Ovary (tissue), 3 donors: ENCODE data around the gene SUMF1.

Source experiments
- EP300 ChIP-seq: sonication (generic); formaldehyde crosslinking; IDR thresholded peaks from one replicate; pipeline ENCODE4 v1.6.1; 2017; ENCODE audit warnings: antibody characterized with exemption
- TF ChIP-seq, protein P1 (sequence below), 3 donors: fragments of 450-650 bp in 2 of 3; fragments of 200-600 bp in 1 of 3; IDR thresholded peaks; one replicate each; pipeline versions ENCODE4 v1.5.1 to v1.8.0; 2016 to 2022; ENCODE audit warnings: antibody characterized with exemption in 3 of 3, mild to moderate bottlenecking in 1 of 3
- donor health status: DM: no; HTN: no; CAD: no.

DNA sequence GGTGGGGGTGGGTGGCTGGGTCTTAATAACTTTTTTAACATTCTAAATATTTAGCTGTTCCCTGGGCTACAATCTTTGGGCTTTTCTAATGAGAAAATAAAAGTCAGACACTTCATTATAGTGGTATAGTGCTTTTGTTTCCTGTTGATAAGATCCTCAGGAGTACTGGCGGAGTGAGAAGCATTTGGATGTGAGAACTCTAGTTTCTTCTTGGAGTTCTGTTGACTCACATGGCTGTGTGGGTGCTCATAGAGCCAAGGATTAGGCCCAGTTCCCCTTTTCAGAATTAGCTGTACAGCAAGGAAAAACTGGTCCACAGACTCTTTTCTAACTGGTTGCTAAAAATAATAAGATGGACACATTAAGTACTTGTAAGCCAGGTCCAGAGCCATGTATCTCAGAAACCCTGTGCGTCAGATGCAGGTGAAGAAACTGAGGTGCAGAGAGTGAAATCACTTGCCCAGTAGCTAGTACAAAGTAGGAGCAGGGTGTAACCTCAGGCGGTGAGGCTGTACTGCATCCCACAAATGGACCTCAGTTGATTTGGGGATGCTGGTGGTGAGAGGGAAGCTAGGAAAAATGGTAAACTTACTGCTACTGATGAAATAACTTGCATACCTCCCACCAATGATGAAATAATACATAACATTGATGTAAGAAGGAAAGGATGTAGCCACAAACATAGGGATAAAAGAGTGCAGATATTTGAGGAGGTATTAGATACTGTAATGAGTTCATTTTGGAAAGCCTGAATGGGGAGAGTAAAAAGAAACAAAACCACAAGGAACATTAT, 28.4 kb upstream of the SUMF1 start:
- TF ChIP-seq, protein P1, sequence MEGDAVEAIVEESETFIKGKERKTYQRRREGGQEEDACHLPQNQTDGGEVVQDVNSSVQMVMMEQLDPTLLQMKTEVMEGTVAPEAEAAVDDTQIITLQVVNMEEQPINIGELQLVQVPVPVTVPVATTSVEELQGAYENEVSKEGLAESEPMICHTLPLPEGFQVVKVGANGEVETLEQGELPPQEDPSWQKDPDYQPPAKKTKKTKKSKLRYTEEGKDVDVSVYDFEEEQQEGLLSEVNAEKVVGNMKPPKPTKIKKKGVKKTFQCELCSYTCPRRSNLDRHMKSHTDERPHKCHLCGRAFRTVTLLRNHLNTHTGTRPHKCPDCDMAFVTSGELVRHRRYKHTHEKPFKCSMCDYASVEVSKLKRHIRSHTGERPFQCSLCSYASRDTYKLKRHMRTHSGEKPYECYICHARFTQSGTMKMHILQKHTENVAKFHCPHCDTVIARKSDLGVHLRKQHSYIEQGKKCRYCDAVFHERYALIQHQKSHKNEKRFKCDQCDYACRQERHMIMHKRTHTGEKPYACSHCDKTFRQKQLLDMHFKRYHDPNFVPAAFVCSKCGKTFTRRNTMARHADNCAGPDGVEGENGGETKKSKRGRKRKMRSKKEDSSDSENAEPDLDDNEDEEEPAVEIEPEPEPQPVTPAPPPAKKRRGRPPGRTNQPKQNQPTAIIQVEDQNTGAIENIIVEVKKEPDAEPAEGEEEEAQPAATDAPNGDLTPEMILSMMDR (IDR thresholded peaks at IDR 0.05) = no peak
- no peak for TF ChIP-seq EP300
